Renal pelvis (tissue), 3 donors: ENCODE results near the gene AIMP2. TPM values are rescaled to one million over a fixed set of nuclear protein-coding genes. Genes with fewer than 3 reads are reported as not detected.

Experiments used
- polyA plus RNA-seq, 3 donors: library from polyadenylated mRNA; unstranded; fragments of 120-200 nt; gene quantifications; one replicate each; pipeline ENCODE4 v1.2.1, GENCODE V29; 2013; ENCODE audit not compliant: insufficient read length in 3 of 3

The AIMP2 gene
- polyA plus RNA-seq, 3 donors, result 26.3 to 30.5 (median 28.4) TPM

Other genes starting within 250 kb of the AIMP2 start
- 10 to 100 TPM; 33.6 to 34.4 (median 34.3) TPM for gene RNF216, start 227.6 kb upstream of the AIMP2 start, polyA plus RNA-seq
- under 1 TPM; 0.29 to 0.70 (median 0.57) TPM for gene OCM, start 128.5 kb upstream of the AIMP2 start, polyA plus RNA-seq
- gene CCZ1, start 110.5 kb upstream of the AIMP2 start, polyA plus RNA-seq, result 10 to 100 TPM; 80.1 to 86.2 (median 83.4) TPM
- gene RSPH10B, start 38.6 kb upstream of the AIMP2 start, polyA plus RNA-seq, result 1 to 10 TPM in 1 of 3 donors, under 1 TPM in 2; 0.43 to 2.0 (median 0.71) TPM
- 10 to 100 TPM; 19.2 to 27.5 (median 25.3) TPM for gene PMS2, start 223 bp upstream of the AIMP2 start, polyA plus RNA-seq
- gene ANKRD61, start 22.1 kb downstream of the AIMP2 start, polyA plus RNA-seq, result 1 to 10 TPM in 2 of 3 donors, under 1 TPM in 1; 0.61 to 2.8 (median 2.7) TPM
- gene EIF2AK1, start 49.9 kb downstream of the AIMP2 start, polyA plus RNA-seq, result 100 to 1,000 TPM in 2 of 3 donors, 10 to 100 TPM in 1; 99.4 to 108 (median 101) TPM
- gene USP42, start 95.7 kb downstream of the AIMP2 start, polyA plus RNA-seq, result 10 to 100 TPM; 19.3 to 20.0 (median 19.8) TPM